K562 (cell line): Measurements from ENCODE around the gene NRN1L. TPM values are rescaled to one million over a fixed set of nuclear protein-coding genes. Genes with fewer than 3 reads are reported as not detected.

Source experiments
- ARID3A ChIP-seq: IDR thresholded peaks from 2 replicates; pipeline ENCODE4 v1.6.1; 2012; ENCODE audit warnings: low read depth, low read length, improper control_type of control experiment, borderline replicate concordance
- ATF7 ChIP-seq: fragments of 450-650 bp; IDR thresholded peaks from 2 replicates; pipeline ENCODE4 v1.7.1; 2014; ENCODE audit warnings: mild to moderate bottlenecking, moderate library complexity
- CGGBP1 ChIP-seq: fragments of 250-450 bp; sonication (Bioruptor Pico); IDR thresholded peaks from 2 replicates; pipeline ENCODE4 v1.9.0; 2021; ENCODE audit warnings: mild to moderate bottlenecking
- CHD2 ChIP-seq: IDR thresholded peaks from 2 replicates; pipeline ENCODE4 v1.6.1; 2011; ENCODE audit warnings: low read depth, low read length
- DEAF1 ChIP-seq: fragments of 450-650 bp; formaldehyde crosslinking; IDR thresholded peaks from 2 replicates; pipeline ENCODE4 v1.4.0; 2020; ENCODE audit warnings: mild to moderate bottlenecking, moderate library complexity
- MAFF ChIP-seq: IDR thresholded peaks from 2 replicates; pipeline ENCODE4 v1.6.1; 2012; ENCODE audit warnings: low read length, improper control_type of control experiment
- MAFK ChIP-seq: IDR thresholded peaks from 2 replicates; pipeline ENCODE4 v1.6.1; 2011; ENCODE audit warnings: low read length, improper control_type of control experiment
- PYGO2 ChIP-seq: fragments of 450-650 bp; IDR thresholded peaks from 2 replicates; pipeline ENCODE4 v1.6.1; 2016; ENCODE audit warnings: mild to moderate bottlenecking, missing genetic modification characterization, moderate library complexity, missing compliant biosample characterization
- RBM39 ChIP-seq: fragments of 200-400 bp; formaldehyde crosslinking; optimal IDR thresholded peaks from 2 replicates; pipeline ENCODE3; 2018; ENCODE audit warnings: low read depth, low read length
- SIN3B ChIP-seq: fragments of 450-650 bp; IDR thresholded peaks from 2 replicates; pipeline ENCODE4 v1.6.1; 2017; ENCODE audit warnings: low read depth, mild to moderate bottlenecking, moderate library complexity
- STAT6 ChIP-seq: sonication (generic); formaldehyde crosslinking; IDR thresholded peaks from 2 replicates; pipeline ENCODE4 v1.8.1; 2023; ENCODE audit warnings: mild to moderate bottlenecking, missing genetic modification reagents
- TAF9B ChIP-seq: fragments of 450-650 bp; IDR thresholded peaks from 2 replicates; pipeline ENCODE4 v1.6.1; 2018; ENCODE audit warnings: mild to moderate bottlenecking; ENCODE audit not compliant: partially characterized antibody
- TCF15 ChIP-seq: fragments of 250-450 bp; sonication (Bioruptor Pico); IDR thresholded peaks from 2 replicates; pipeline ENCODE4 v1.8.0; 2022; ENCODE audit warnings: moderate library complexity, mild to moderate bottlenecking, inconsistent platforms
- TFAP4 ChIP-seq: sonication (generic); formaldehyde crosslinking; IDR thresholded peaks from 2 replicates; pipeline ENCODE4 v1.8.0; 2022; ENCODE audit warnings: missing genetic modification reagents, mild to moderate bottlenecking, moderate library complexity, borderline replicate concordance
- ZBTB12 ChIP-seq: fragments of 250-450 bp; sonication (Bioruptor Pico); IDR thresholded peaks from 2 replicates; pipeline ENCODE4 v1.4.0; 2020
- ZNF740 ChIP-seq, 3 experiments: fragments of 200-800 bp in 1 of 3; sonication (Bioruptor generic) in 1 of 3; sonication (generic) in 1 of 3; formaldehyde crosslinking in 1 of 3; IDR thresholded peaks; 2 replicates each; pipeline versions ENCODE4 v1.6.1 to v1.8.0; 2016 to 2022; ENCODE audit warnings: mild to moderate bottlenecking in 2 of 3, missing compliant biosample characterization in 2 of 3, missing genetic modification characterization in 2 of 3, missing genetic modification reagents in 1 of 3
- polyA plus RNA-seq, 8 experiments: library from polyadenylated mRNA; depleted of rRNA in 4 of 8; stranded (reverse) in 5 of 8; unstranded in 3 of 8; fragments of >200 nt; fragmentation: Nextera tagmentation in 2 of 8; fragmentation: Illumina TruSeq in 1 of 8; extraction: Ambion mirVana in 2 of 8; extraction: Trizol in 1 of 8; gene quantifications; 2 replicates each; pipeline versions ENCODE4 v1.2.1 to v1.2.3, GENCODE V29; 2011 to 2014; ENCODE audit warnings: inconsistent platforms in 1 of 8, missing spikeins in 1 of 8
- total RNA-seq, 7 experiments: library from RNA; depleted of rRNA in 6 of 7; stranded (reverse); fragments of >200 nt in 6 of 7; fragmentation: Illumina TruSeq in 2 of 7; extraction: Trizol in 2 of 7; gene quantifications; 2 replicates each; pipeline versions ENCODE4 v1.2.1 to v1.2.3, GENCODE V29; 2011 to 2021; ENCODE audit warnings: low replicate concordance in 1 of 7

Gene NRN1L
- total and polyA plus RNA-seq, 9 of the 15 experiments (the other 6 are each of a cell fraction or from before 2014, with no cell fraction given), result 0.22 to 0.86 (median 0.61) TPM; not detected in 5

- TF ChIP-seq DEAF1 (CRISPR knock-in tag) (no peak), ATF7 (peak; percentile 85), SIN3B (no peak), PYGO2 (tag) (no peak), ARID3A (no peak), MAFF (no peak), MAFK (no peak), ZBTB12 (no peak), TFAP4 (peak; percentile 99), CGGBP1 (CRISPR knock-in tag) (no peak), RBM39 (no peak), TCF15 (CRISPR knock-in tag) (0 out of 2 replicates have a peak, but pooled peaks have one; percentile 36), CHD2 (peak; percentile 76), STAT6 (no peak), ZNF740 (CRISPR knock-in tag; IDR thresholded peaks at IDR 0.05) (peak; percentile 99), ZNF740 (tag; IDR thresholded peaks at IDR 0.05) (peak in 1 of 2 experiments; percentile 94; a peak in 2 of 4 replicates), TAF9B (peak; percentile 43)
Observed at GRCh38 chr16:67846320-67847063, 38.2 kb upstream of the NRN1L start, which contains the start of gene NUTF2 (continued).
